OCI-LY7 (cell line): ENCODE data around the gene PPIB. TPM values are rescaled to one million over a fixed set of nuclear protein-coding genes. Genes with fewer than 3 reads are reported as not detected.

ENCODE experiments used
- BruUV-seq: library from RNA; stranded (reverse); fragments of 400-500 nt; replicated peaks from 2 replicates; lab custom pipeline; 2021; lab: Mats Ljungman, UMichigan
- CTCF ChIA-PET: fragments of 300-600 bp; sonication (Branson Sonifier 250); formaldehyde crosslinking; loops from one replicate; lab custom pipeline; 2022; ENCODE audit warnings: antibody characterized with exemption; ENCODE audit not compliant: unreplicated experiment; lab: Charles Lee
- POLR2A ChIA-PET: fragments of 300-600 bp; sonication (Branson Sonifier 250); formaldehyde crosslinking; loops from one replicate; lab custom pipeline; 2022; ENCODE audit warnings: antibody characterized with exemption; lab: Charles Lee
- DNase-seq: peaks from one replicate; pipeline ENCODE4 v3.0.0-alpha.2; 2015; ENCODE audit warnings: low spot score
- H2AFZ ChIP-seq: fragments of 200-600 bp; sonication (generic), shearing (Covaris generic); 2 replicates; pipeline ENCODE4 v1.6.1; 2014; ENCODE audit warnings: mild to moderate bottlenecking, antibody characterized with exemption, low read length, moderate library complexity
- H3K27ac ChIP-seq: fragments of 200-600 bp; sonication (generic); 2 replicates; pipeline ENCODE4 v1.5.1; 2014; ENCODE audit warnings: mixed run types, low read depth, mild to moderate bottlenecking, moderate library complexity, low read length, inconsistent platforms; ENCODE audit not compliant: poor library complexity, severe bottlenecking
- H3K36me3 ChIP-seq: fragments of 200-600 bp; sonication (generic); 2 replicates; pipeline ENCODE4 v1.6.1; 2014; ENCODE audit warnings: mild to moderate bottlenecking, antibody characterized with exemption, low read length, moderate library complexity, mixed read lengths; ENCODE audit not compliant: insufficient read depth
- H3K4me1 ChIP-seq: fragments of 200-600 bp; sonication (generic); 2 replicates; pipeline ENCODE4 v1.5.1; 2014; ENCODE audit warnings: mild to moderate bottlenecking, low read length; ENCODE audit not compliant: insufficient read depth, poor library complexity, severe bottlenecking
- H3K4me2 ChIP-seq: fragments of 200-600 bp; sonication (generic); 2 replicates; pipeline ENCODE4 v1.6.1; 2014; ENCODE audit warnings: mild to moderate bottlenecking, low read length
- H3K4me3 ChIP-seq: fragments of 200-600 bp; sonication (generic); 2 replicates; pipeline ENCODE4 v1.5.1; 2014; ENCODE audit warnings: mild to moderate bottlenecking, low read depth, low read length; ENCODE audit not compliant: poor library complexity, severe bottlenecking
- H3K79me2 ChIP-seq: fragments of 200-600 bp; sonication (generic); 2 replicates; pipeline ENCODE4 v1.6.1; 2016; ENCODE audit warnings: low read depth, mild to moderate bottlenecking, low read length, moderate library complexity, mixed read lengths; ENCODE audit not compliant: insufficient read depth
- H3K9me2 ChIP-seq: fragments of 200-600 bp; sonication (generic); 2 replicates; pipeline ENCODE4 v1.6.1; 2016; ENCODE audit warnings: mild to moderate bottlenecking, low read length, mixed read lengths; ENCODE audit not compliant: insufficient read depth
- H3K9me3 ChIP-seq: fragments of 200-600 bp; sonication (generic); 2 replicates; pipeline ENCODE4 v1.6.1; 2014; ENCODE audit warnings: mild to moderate bottlenecking, mixed run types, low read length, mixed read lengths
- H4K20me1 ChIP-seq: fragments of 200-600 bp; sonication (generic); 2 replicates; pipeline ENCODE4 v1.6.1; 2014; ENCODE audit warnings: mild to moderate bottlenecking, antibody characterized with exemption, low read length, moderate library complexity, mixed read lengths; ENCODE audit not compliant: insufficient read depth
- CTCF ChIP-seq: fragments of 200-600 bp; sonication (generic); conservative IDR thresholded peaks from 2 replicates; pipeline ENCODE4 v1.5.1; 2014; ENCODE audit warnings: mild to moderate bottlenecking, antibody characterized with exemption, low read length, moderate library complexity, mixed read lengths
- EZH2phosphoT487 ChIP-seq: fragments of 200-600 bp; sonication (generic); IDR thresholded peaks from 2 replicates; pipeline ENCODE4 v1.6.1; 2018; ENCODE audit warnings: low read depth, borderline replicate concordance, mild to moderate bottlenecking, mixed run types, antibody characterized with exemption, low read length, moderate library complexity, mixed read lengths
- intact Hi-C: fragments of 100-400 bp; cut with micrococcal nuclease; formaldehyde crosslinking; loops from one replicate; pipeline ENCODE4 v1.10.0; 2022; ENCODE audit not compliant: unreplicated experiment
- total RNA-seq, 2 experiments: library from RNA; depleted of rRNA in 1 of 2; stranded (reverse); fragments of >200 nt in 1 of 2; shearing (Covaris generic) in 1 of 2; gene quantifications; 2 replicates each; pipeline ENCODE4 v1.2.3, GENCODE V29; 2014 to 2022

Gene PPIB
- total RNA-seq, 2 experiments from 2014 or later, result 243 to 307 TPM

- Histone ChIP-seq H3K79me2 (peaks cover 47% of the 10 kb centered on the region), H3K4me2 (no peak overlapping the region), H3K36me3 (peaks cover 78% of the 10 kb centered on the region), H3K4me1 (peaks cover 41% of the 10 kb centered on the region), H3K4me3 (no peak overlapping the region), H3K27ac (no peak overlapping the region), H4K20me1 (0 out of 2 replicates have a peak, but pooled peaks cover 8% of the 10 kb centered on the region), H3K9me2 (no peaks in the 10 kb centered on the region), H3K9me3 (no peaks in the 10 kb centered on the region), H2AFZ (no peak overlapping the region)
- intact Hi-C loops, result no loop called here
- DNase-seq, result no peak
- ChIA-PET CTCF (no interaction called here), POLR2A (interaction anchor here (0.6 kb wide), 1 partner anchor 463 kb away, joined by 3 read pairs; no protein-coding TSS in a partner anchor)
- TF ChIP-seq CTCF, result no peak
- no peak for TF ChIP-seq EZH2phosphoT487
- no TSS peak for BruUV-seq
These were observed 5.2 kb downstream of the PPIB start for GRCh38 chr15:64157599-64158125.

- no peak overlapping the region for H3K4me2 ChIP-seq
- ChIA-PET POLR2A (no interaction called here), CTCF (no interaction called here)
- no peak overlapping the region for H3K4me3 ChIP-seq
- no peaks in the 10 kb centered on the region for H3K9me2 ChIP-seq
- no peak for DNase-seq
- H2AFZ ChIP-seq, result no peak overlapping the region
- no peaks in the 10 kb centered on the region for H3K9me3 ChIP-seq
- TF ChIP-seq CTCF, result no peak
- TF ChIP-seq EZH2phosphoT487, result no peak
- peaks cover 40% of the 10 kb centered on the region for H3K4me1 ChIP-seq
- peaks cover 47% of the 10 kb centered on the region; the same call in 1 of the 2 replicates for H3K79me2 ChIP-seq
- H4K20me1 ChIP-seq, result 0 out of 2 replicates have a peak, but pooled peaks cover 8% of the 10 kb centered on the region
- intact Hi-C loops, result no loop called here
- peaks cover 81% of the 10 kb centered on the region for H3K36me3 ChIP-seq
- BruUV-seq, result no TSS peak
- no peak overlapping the region for H3K27ac ChIP-seq
These were observed 6.0 kb downstream of the PPIB start for GRCh38 chr15:64156652-64157331.
